OCI-LY1 (cell line): ENCODE data around the gene CHIT1.

Experiments used
- H2AFZ ChIP-seq: fragments of 200-600 bp; sonication (generic), shearing (Covaris generic); 2 replicates; pipeline ENCODE4 v1.6.0; 2014; ENCODE audit warnings: antibody characterized with exemption, mild to moderate bottlenecking, low read length
- H3F3A ChIP-seq: fragments of 200-600 bp; sonication (generic), shearing (Covaris generic); 2 replicates; pipeline ENCODE4 v1.6.0; 2014; ENCODE audit warnings: mild to moderate bottlenecking, antibody characterized with exemption, low read length, moderate library complexity; ENCODE audit not compliant: insufficient read depth
- H3K27ac ChIP-seq: fragments of 200-600 bp; sonication (generic); 2 replicates; pipeline ENCODE4 v1.5.1; 2014; ENCODE audit warnings: low read length, mixed run types, mild to moderate bottlenecking, low read depth; ENCODE audit not compliant: poor library complexity, severe bottlenecking
- H3K27me3 ChIP-seq: fragments of 200-600 bp; sonication (generic); 2 replicates; pipeline ENCODE4 v1.6.0; 2014; ENCODE audit warnings: antibody characterized with exemption, mild to moderate bottlenecking, low read length, moderate library complexity; ENCODE audit not compliant: insufficient read depth
- H3K36me3 ChIP-seq: fragments of 200-600 bp; sonication (generic); 2 replicates; pipeline ENCODE4 v1.6.1; 2014; ENCODE audit warnings: mild to moderate bottlenecking, antibody characterized with exemption, low read length, moderate library complexity, mixed read lengths; ENCODE audit not compliant: insufficient read depth
- H3K4me1 ChIP-seq: fragments of 200-600 bp; sonication (generic); 2 replicates; pipeline ENCODE4 v1.5.1; 2014; ENCODE audit warnings: mild to moderate bottlenecking, low read length, moderate library complexity; ENCODE audit not compliant: insufficient read depth, severe bottlenecking
- H3K4me2 ChIP-seq: fragments of 200-600 bp; sonication (generic), shearing (Covaris generic); 2 replicates; pipeline ENCODE4 v1.6.1; 2014; ENCODE audit warnings: low read length
- H3K4me3 ChIP-seq: fragments of 200-600 bp; sonication (generic); 2 replicates; pipeline ENCODE4 v1.5.1; 2014; ENCODE audit warnings: low read length, low read depth, mild to moderate bottlenecking, mixed read lengths; ENCODE audit not compliant: poor library complexity, severe bottlenecking
- H3K79me2 ChIP-seq: fragments of 200-600 bp; shearing (Covaris generic); 2 replicates; pipeline ENCODE4 v1.6.1; 2016; ENCODE audit warnings: mixed run types, low read length, mixed read lengths; ENCODE audit not compliant: insufficient read depth
- H3K9ac ChIP-seq: fragments of 200-600 bp; sonication (generic), shearing (Covaris generic); 2 replicates; pipeline ENCODE4 v1.6.1; 2014; ENCODE audit warnings: mild to moderate bottlenecking, low read length, mixed read lengths
- H3K9me2 ChIP-seq: fragments of 200-600 bp; sonication (generic), shearing (Covaris generic); 2 replicates; pipeline ENCODE4 v1.6.1; 2014; ENCODE audit warnings: low read depth, mild to moderate bottlenecking, low read length, mixed read lengths
- H3K9me3 ChIP-seq: fragments of 200-600 bp; shearing (Covaris generic); 2 replicates; pipeline ENCODE4 v1.6.1; 2014; ENCODE audit warnings: low read length, mixed read lengths
- H4K20me1 ChIP-seq: fragments of 200-600 bp; sonication (generic), shearing (Covaris generic); 2 replicates; pipeline ENCODE4 v1.6.0; 2016; ENCODE audit warnings: mild to moderate bottlenecking, low read length; ENCODE audit not compliant: insufficient read depth
- CTCF ChIP-seq: fragments of 200-600 bp; sonication (generic), shearing (Covaris generic); IDR thresholded peaks from 2 replicates; pipeline ENCODE4 v1.5.1; 2017; ENCODE audit warnings: mild to moderate bottlenecking, antibody characterized with exemption, low read length, moderate library complexity, mixed read lengths
- EZH2 ChIP-seq: fragments of 200-600 bp; sonication (generic), shearing (Covaris generic); IDR thresholded peaks from 2 replicates; pipeline ENCODE4 v1.8.0; 2017; ENCODE audit warnings: borderline replicate concordance, mixed run types, mild to moderate bottlenecking, antibody characterized with exemption, low read length, moderate library complexity, mixed read lengths

Gene CHIT1

GRCh38 chr1:203201516-203202205 lies 27.8 kb downstream of the CHIT1 start:
- no peaks in the 10 kb centered on the region for H3K4me1 ChIP-seq
- TF ChIP-seq CTCF = no peak
- no peak for TF ChIP-seq EZH2
- H3K9me3 ChIP-seq = no peaks in the 10 kb centered on the region
- no peaks in the 10 kb centered on the region for H3F3A ChIP-seq
- no peak overlapping the region for H3K4me3 ChIP-seq
- no peak overlapping the region for H3K27ac ChIP-seq
- H3K27me3 ChIP-seq = peaks cover 19% of the 10 kb centered on the region
- H3K4me2 ChIP-seq = no peak overlapping the region
- no peak overlapping the region for H2AFZ ChIP-seq
- H3K79me2 ChIP-seq = no peaks in the 10 kb centered on the region
- H3K9me2 ChIP-seq = no peaks in the 10 kb centered on the region
- no peaks in the 10 kb centered on the region for H3K36me3 ChIP-seq
- no peaks in the 10 kb centered on the region for H4K20me1 ChIP-seq
- no peak overlapping the region for H3K9ac ChIP-seq

- no peaks in the 10 kb centered on the region for H3K9me2 ChIP-seq
- no peak overlapping the region for H3K27ac ChIP-seq
- no peaks in the 10 kb centered on the region for H3K4me1 ChIP-seq
- H3K4me2 ChIP-seq = no peak overlapping the region
- no peaks in the 10 kb centered on the region for H4K20me1 ChIP-seq
- H3K9ac ChIP-seq = no peak overlapping the region
- TF ChIP-seq CTCF (no peak), EZH2 (no peak)
- no peaks in the 10 kb centered on the region for H3F3A ChIP-seq
- H2AFZ ChIP-seq = no peak overlapping the region
- no peaks in the 10 kb centered on the region for H3K9me3 ChIP-seq
- H3K36me3 ChIP-seq = no peaks in the 10 kb centered on the region
- peaks cover 19% of the 10 kb centered on the region for H3K27me3 ChIP-seq
- no peaks in the 10 kb centered on the region for H3K79me2 ChIP-seq
- H3K4me3 ChIP-seq = no peak overlapping the region
These were observed 28.6 kb downstream of the CHIT1 start for GRCh38 chr1:203200916-203201315.

GRCh38 chr1:203199816-203200571 lies 29.5 kb downstream of the CHIT1 start:
- Histone ChIP-seq H3F3A (no peaks in the 10 kb centered on the region), H3K4me3 (no peak overlapping the region), H3K27ac (no peak overlapping the region), H3K9ac (no peak overlapping the region), H3K36me3 (no peaks in the 10 kb centered on the region), H3K4me2 (no peak overlapping the region), H3K27me3 (peaks cover 19% of the 10 kb centered on the region), H3K9me2 (no peaks in the 10 kb centered on the region), H3K79me2 (no peaks in the 10 kb centered on the region), H3K9me3 (no peaks in the 10 kb centered on the region), H3K4me1 (no peaks in the 10 kb centered on the region), H4K20me1 (no peaks in the 10 kb centered on the region), H2AFZ (no peak overlapping the region)
- TF ChIP-seq EZH2 (no peak), CTCF (no peak)
